ENCODE measurements around the gene PRDX1. TPM values are rescaled to one million over a fixed set of nuclear protein-coding genes. Genes with fewer than 3 reads are reported as not detected.

Gene PRDX1
- total RNA-seq (100 to 1,000 TPM in 3 of 5 donors, 10 to 100 TPM in 2; 59.3 to 156 (median 151) TPM), total RNA-seq (40.1 to 876 (median 94.5) reads per million in 29 experiments)
- 132 TPM for total RNA-seq (2013)

DNA sequence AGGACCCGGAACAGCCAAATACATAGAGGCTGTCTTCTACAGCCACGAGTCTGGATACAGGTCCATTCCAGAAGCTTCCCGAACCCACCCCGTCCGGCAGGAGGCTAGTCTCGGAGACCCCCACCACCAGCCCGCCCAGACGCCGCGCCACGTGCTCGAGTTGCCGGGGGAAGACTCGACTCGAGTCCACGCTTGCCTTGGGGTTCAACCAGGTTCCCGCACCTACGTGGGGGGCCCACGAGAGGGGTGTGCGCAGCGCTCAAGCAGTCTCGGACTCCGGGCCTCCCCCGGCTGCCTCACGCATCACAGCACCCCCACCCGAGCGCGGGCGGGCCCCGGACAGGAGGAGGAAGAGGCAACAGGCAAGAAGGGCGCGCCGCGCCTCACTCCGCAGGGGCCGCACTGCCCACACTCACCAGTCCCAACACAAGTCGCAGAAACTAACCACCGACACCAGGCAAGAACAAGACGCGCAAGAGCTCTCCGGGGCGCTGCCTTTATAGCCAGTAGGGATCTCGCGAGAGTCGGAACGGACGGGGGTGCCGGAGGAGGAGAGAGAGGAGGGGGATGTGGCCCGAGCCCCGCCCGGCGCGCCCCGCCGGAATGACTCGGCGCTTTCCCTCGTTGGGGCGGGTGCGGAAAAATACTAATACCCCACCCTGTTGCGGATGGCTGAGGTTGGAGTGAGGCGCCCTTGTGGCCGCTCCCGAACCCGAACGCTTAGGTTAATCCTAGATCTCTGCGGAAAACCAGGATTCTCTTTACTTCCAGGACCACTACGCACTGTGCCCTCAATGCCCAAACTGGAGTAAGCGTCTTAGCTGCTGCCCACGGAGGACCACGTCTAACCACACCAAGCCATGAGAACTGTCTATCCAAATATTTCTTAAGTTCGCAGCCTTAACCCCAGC lies at the start of gene PRDX1:
PRDX1 (minus strand) TSS at position 472 of the 911 bp plus-strand sequence. CDS start 2,841 bp downstream, outside the sequence.
- CTCF ChIA-PET, result interaction anchor here in 1 of 2 donors (0.6 to 2.0 kb wide), 7 partner anchors 9 to 218 kb away, joined by 3 to 11 read pairs (median 3); partner anchors contain the start of gene AKR1A1
- Mint-ChIP-seq H3K9me3 (no peaks in the 10 kb centered on the region), H3K27me3 (no peaks in the 10 kb centered on the region), H3K27ac (peak within 1 kb of the TSS; percentile 94 to 95), H3K4me3 (peak within 1 kb of the TSS; percentile 91 to 97 (median 96)), H3K4me1 (peaks cover 25 to 40% (median 36%) of the 10 kb centered on the region in 3 donors), H3K36me3 (peaks cover 4% of the 10 kb centered on the region)
- Histone ChIP-seq H3K36me3 (ENCODE audit: control insufficient read depth in 2 of 2, extremely low read depth in 1 of 2, insufficient read depth in 1 of 2, low read length in 1 of 2) (peaks cover 0 to 11% of the 10 kb centered on the region in 2 donors), H3K9me3 (no peaks in the 10 kb centered on the region), H3K4me1 (ENCODE audit: control insufficient read depth in 1 of 2, extremely low read depth in 1 of 2, insufficient read depth in 2 of 2, low read length in 2 of 2) (peaks cover 0 to 34% of the 10 kb centered on the region in 2 experiments), H3K27me3 (replicated peaks in 1 of 2; ENCODE audit: control insufficient read depth in 2 of 2, extremely low read depth in 1 of 2, insufficient read depth in 2 of 2, low read length in 1 of 2) (peaks cover 0 to 4% of the 10 kb centered on the region in 2 experiments), H3K27ac (ENCODE audit: low read length) (peak within 1 kb of the TSS; percentile 68), H3K4me3 (ENCODE audit: control insufficient read depth in 1 of 2, extremely low read depth in 1 of 2, low read length in 1 of 2) (peak within 1 kb of the TSS; percentile 82 to 100)
- ATAC-seq (replicated peaks in 1 of 4), result peak; percentile 88 to 93 (median 90)
- peak; percentile 86 to 96 (median 92) for DNase-seq
- POLR2A ChIA-PET, result interaction anchor here (0.5 to 1.4 kb wide), 15 partner anchors 11 to 722 kb away, joined by 3 to 9 read pairs (median 3); partner anchors contain the start of genes CCDC163 (in 1 of the 2), MMACHC (in 1 of the 2), MUTYH (in 1 of the 2) and TOE1 (in 1 of the 2)
- 0% methylated on average over 37 of the region's 72 CpGs for WGBS (ENCODE audit: insufficient coverage)

DNA sequence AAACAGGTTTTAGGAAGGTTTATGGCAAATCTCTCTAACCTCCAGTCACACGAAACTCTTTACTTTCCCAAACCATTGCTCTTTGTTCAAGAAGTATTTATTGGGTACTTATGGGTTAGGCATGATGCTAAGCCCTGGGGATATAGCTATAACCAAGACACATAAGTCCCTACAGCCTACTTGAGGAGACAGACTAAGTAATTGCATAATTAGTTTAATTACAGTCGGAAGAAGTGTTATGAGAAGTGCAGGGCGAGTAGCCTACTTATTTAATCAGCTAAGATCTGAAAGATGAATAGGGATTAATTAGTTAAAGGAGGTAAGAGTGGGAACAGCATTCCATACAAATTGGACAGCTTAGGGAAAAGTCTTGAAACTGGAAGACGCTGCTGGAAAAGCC lies 48.9 kb upstream of the PRDX1 start:
- ATAC-seq (replicated peaks in 1 of 4), result no peak
- no peak for DNase-seq
- POLR2A ChIA-PET, result interaction anchor here in 1 of 2 donors (0.5 kb wide), 1 partner anchor 58 kb away, joined by 16 read pairs; no protein-coding TSS in a partner anchor
- Mint-ChIP-seq H3K4me3 (no peak overlapping the region), H3K36me3 (peaks cover 16% of the 10 kb centered on the region), H3K9me3 (no peaks in the 10 kb centered on the region), H3K4me1 (no peaks in the 10 kb centered on the region), H3K27me3 (no peaks in the 10 kb centered on the region), H3K27ac (peak overlapping the region in 1 of 2 donors; percentile 39)
- WGBS (ENCODE audit: insufficient coverage), result 97% methylated on average over 3 of the region's 4 CpGs
- Histone ChIP-seq H3K36me3 (ENCODE audit: control insufficient read depth in 2 of 2, extremely low read depth in 1 of 2, insufficient read depth in 1 of 2, low read length in 1 of 2) (peaks cover 5 to 28% of the 10 kb centered on the region in 2 donors), H3K4me3 (ENCODE audit: control insufficient read depth in 1 of 2, extremely low read depth in 1 of 2, low read length in 1 of 2) (no peak overlapping the region), H3K27me3 (replicated peaks in 1 of 2; ENCODE audit: control insufficient read depth in 2 of 2, extremely low read depth in 1 of 2, insufficient read depth in 2 of 2, low read length in 1 of 2) (no peaks in the 10 kb centered on the region), H3K9me3 (no peaks in the 10 kb centered on the region), H3K27ac (ENCODE audit: low read length) (no peak overlapping the region), H3K4me1 (ENCODE audit: control insufficient read depth in 1 of 2, extremely low read depth in 1 of 2, insufficient read depth in 2 of 2, low read length in 2 of 2) (no peaks in the 10 kb centered on the region)
- CTCF ChIA-PET, result interaction anchor here (1.0 to 3.4 kb wide), 4 partner anchors 12 to 78 kb away, joined by 3 to 25 read pairs (median 4); no protein-coding TSS in a partner anchor

DNA sequence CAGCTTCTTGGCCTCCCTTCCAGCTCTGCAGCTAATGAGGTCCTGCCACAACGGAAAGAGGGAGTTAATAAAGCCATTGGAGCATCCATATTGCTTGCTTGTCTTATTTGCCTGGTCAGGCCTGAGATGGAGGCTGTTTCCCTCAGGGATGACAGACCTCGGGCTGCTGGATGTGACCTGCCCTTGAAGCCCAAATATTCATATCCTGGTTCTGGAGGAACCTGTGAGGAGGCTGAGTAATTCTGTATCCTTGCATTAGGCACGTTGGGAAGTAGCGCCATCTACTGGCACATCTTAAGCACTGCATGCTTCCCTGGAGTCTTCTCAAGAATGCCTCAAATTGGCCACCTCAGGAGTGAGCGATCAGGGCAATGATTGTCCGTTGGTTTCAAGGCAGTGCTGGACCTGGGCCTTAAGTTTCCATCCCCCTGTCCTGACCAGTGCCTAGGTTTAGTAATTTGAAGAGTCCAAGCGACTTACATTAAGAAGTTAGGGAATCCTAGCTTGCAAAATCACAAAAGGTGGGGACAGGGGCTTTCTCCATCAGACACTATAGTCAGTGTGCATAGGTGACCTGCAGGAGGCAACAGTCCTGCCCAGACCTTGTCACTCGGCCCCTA lies 48.4 kb upstream of the PRDX1 start:
- 7% methylated on average over 5 of the region's 8 CpGs for WGBS (ENCODE audit: insufficient coverage)
- Mint-ChIP-seq H3K4me1 (no peaks in the 10 kb centered on the region), H3K36me3 (peaks cover 16% of the 10 kb centered on the region), H3K27me3 (no peaks in the 10 kb centered on the region), H3K4me3 (no peak overlapping the region), H3K27ac (no peak overlapping the region), H3K9me3 (no peaks in the 10 kb centered on the region)
- DNase-seq (peak; percentile 32 to 86 (median 60)), ATAC-seq (replicated peaks in 1 of 4) (peak; percentile 87 to 91 (median 90))
- CTCF ChIA-PET, result interaction anchor here (0.6 to 3.4 kb wide), 10 partner anchors 13 to 266 kb away, joined by 3 to 25 read pairs (median 4); no protein-coding TSS in a partner anchor
- Histone ChIP-seq H3K27ac (ENCODE audit: low read length) (no peak overlapping the region), H3K36me3 (ENCODE audit: control insufficient read depth in 2 of 2, extremely low read depth in 1 of 2, insufficient read depth in 1 of 2, low read length in 1 of 2) (peaks cover 5 to 28% of the 10 kb centered on the region in 2 donors), H3K27me3 (replicated peaks in 1 of 2; ENCODE audit: control insufficient read depth in 2 of 2, extremely low read depth in 1 of 2, insufficient read depth in 2 of 2, low read length in 1 of 2) (no peaks in the 10 kb centered on the region), H3K4me3 (ENCODE audit: control insufficient read depth in 1 of 2, extremely low read depth in 1 of 2, low read length in 1 of 2) (no peak overlapping the region), H3K9me3 (no peaks in the 10 kb centered on the region), H3K4me1 (ENCODE audit: control insufficient read depth in 1 of 2, extremely low read depth in 1 of 2, insufficient read depth in 2 of 2, low read length in 2 of 2) (no peaks in the 10 kb centered on the region)
- POLR2A ChIA-PET, result no interaction called here

DNA sequence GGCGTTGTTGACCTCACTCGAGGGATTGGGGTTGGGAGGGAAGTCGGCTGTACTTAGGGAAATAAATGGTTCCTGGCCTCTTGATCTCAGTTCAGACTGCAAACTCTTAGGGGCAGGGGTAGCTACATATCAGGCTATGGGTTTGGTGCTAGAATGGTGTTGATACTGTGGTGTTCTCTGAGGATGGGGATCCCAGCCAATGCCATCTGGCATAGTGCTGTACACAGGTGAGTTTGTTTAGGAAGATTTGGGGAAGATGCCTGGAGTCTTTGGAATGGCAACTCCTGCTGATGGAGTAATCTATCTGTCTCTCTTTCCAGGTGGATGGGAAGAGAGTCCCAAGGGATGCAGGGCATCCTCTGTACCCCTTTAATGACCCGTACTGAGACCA lies 47.9 kb upstream of the PRDX1 start:
- POLR2A ChIA-PET, result no interaction called here
- H3K4me3 ChIP-seq (ENCODE audit: control insufficient read depth in 1 of 2, extremely low read depth in 1 of 2, low read length in 1 of 2), result no peak overlapping the region
- Mint-ChIP-seq H3K36me3 (peaks cover 17% of the 10 kb centered on the region), H3K9me3 (no peaks in the 10 kb centered on the region), H3K4me3 (no peak overlapping the region), H3K27me3 (no peaks in the 10 kb centered on the region), H3K27ac (no peak overlapping the region), H3K4me1 (no peaks in the 10 kb centered on the region)
- H3K27me3 ChIP-seq (replicated peaks in 1 of 2; ENCODE audit: control insufficient read depth in 2 of 2, extremely low read depth in 1 of 2, insufficient read depth in 2 of 2, low read length in 1 of 2), result no peaks in the 10 kb centered on the region
- no peaks in the 10 kb centered on the region for H3K4me1 ChIP-seq (ENCODE audit: control insufficient read depth in 1 of 2, extremely low read depth in 1 of 2, insufficient read depth in 2 of 2, low read length in 2 of 2)
- H3K27ac ChIP-seq (ENCODE audit: low read length), result no peak overlapping the region
- CTCF ChIA-PET, result interaction anchor here (0.6 to 3.4 kb wide), 14 partner anchors 9 to 266 kb away, joined by 3 to 25 read pairs (median 3); partner anchors contain the start of gene AKR1A1 (in 1 of the 2)
- ATAC-seq (replicated peaks in 1 of 4), result no peak
- H3K9me3 ChIP-seq, result no peaks in the 10 kb centered on the region
- H3K36me3 ChIP-seq (ENCODE audit: control insufficient read depth in 2 of 2, extremely low read depth in 1 of 2, insufficient read depth in 1 of 2, low read length in 1 of 2), result peaks cover 5 to 28% of the 10 kb centered on the region in 2 donors
- 91% methylated on average over 3 of the region's 4 CpGs for WGBS (ENCODE audit: insufficient coverage)
- no peak for DNase-seq

DNA sequence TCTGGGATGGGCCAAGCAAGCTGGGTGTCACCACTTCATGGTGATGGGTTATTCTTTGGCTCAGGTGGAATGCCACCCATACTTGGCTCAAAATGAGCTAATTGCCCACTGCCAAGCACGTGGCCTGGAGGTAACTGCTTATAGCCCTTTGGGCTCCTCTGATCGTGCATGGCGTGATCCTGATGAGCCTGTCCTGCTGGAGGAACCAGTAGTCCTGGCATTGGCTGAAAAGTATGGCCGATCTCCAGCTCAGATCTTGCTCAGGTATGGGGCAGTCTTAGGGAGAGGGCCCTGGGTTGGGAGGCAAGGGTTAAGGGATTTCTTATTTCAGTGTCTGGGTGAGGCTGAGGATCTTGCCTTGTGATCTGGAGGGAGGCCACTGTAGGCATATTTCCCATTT lies 46.7 kb upstream of the PRDX1 start:
- no peak for ATAC-seq (replicated peaks in 1 of 4)
- peaks cover 5 to 34% of the 10 kb centered on the region in 2 donors for H3K36me3 ChIP-seq (ENCODE audit: control insufficient read depth in 2 of 2, extremely low read depth in 1 of 2, insufficient read depth in 1 of 2, low read length in 1 of 2)
- Mint-ChIP-seq H3K27ac (no peak overlapping the region), H3K9me3 (no peaks in the 10 kb centered on the region), H3K27me3 (no peaks in the 10 kb centered on the region), H3K36me3 (peaks cover 25% of the 10 kb centered on the region), H3K4me3 (no peak overlapping the region), H3K4me1 (no peaks in the 10 kb centered on the region)
- no peak overlapping the region for H3K27ac ChIP-seq (ENCODE audit: low read length)
- no peaks in the 10 kb centered on the region for H3K9me3 ChIP-seq
- no peak overlapping the region for H3K4me3 ChIP-seq (ENCODE audit: control insufficient read depth in 1 of 2, extremely low read depth in 1 of 2, low read length in 1 of 2)
- H3K4me1 ChIP-seq (ENCODE audit: control insufficient read depth in 1 of 2, extremely low read depth in 1 of 2, insufficient read depth in 2 of 2, low read length in 2 of 2), result no peaks in the 10 kb centered on the region
- H3K27me3 ChIP-seq (replicated peaks in 1 of 2; ENCODE audit: control insufficient read depth in 2 of 2, extremely low read depth in 1 of 2, insufficient read depth in 2 of 2, low read length in 1 of 2), result no peaks in the 10 kb centered on the region
- DNase-seq, result no peak
- 95% methylated on average over 4 of the region's 4 CpGs for WGBS (ENCODE audit: insufficient coverage)
- CTCF ChIA-PET, result interaction anchor here (0.6 to 3.4 kb wide), 8 partner anchors 8 to 77 kb away, joined by 3 to 25 read pairs (median 4); no protein-coding TSS in a partner anchor
- POLR2A ChIA-PET, result no interaction called here

DNA sequence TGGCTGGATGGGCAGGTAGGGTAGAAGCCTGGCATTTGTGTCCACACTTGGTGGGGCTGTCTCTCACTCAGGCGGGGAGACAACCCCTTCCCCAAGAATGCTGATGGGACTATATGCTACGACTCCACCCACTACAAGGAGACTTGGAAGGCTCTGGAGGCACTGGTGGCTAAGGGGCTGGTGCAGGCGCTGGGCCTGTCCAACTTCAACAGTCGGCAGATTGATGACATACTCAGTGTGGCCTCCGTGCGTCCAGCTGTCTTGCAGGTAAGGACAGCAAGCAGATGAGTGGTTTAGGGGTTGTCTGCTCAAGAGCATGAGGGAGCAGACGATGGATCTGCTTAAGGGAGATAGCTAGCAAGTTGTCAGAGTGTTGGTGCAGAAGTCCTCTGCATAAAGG lies 46.2 kb upstream of the PRDX1 start:
- Histone ChIP-seq H3K27ac (ENCODE audit: low read length) (no peak overlapping the region), H3K36me3 (ENCODE audit: control insufficient read depth in 2 of 2, extremely low read depth in 1 of 2, insufficient read depth in 1 of 2, low read length in 1 of 2) (peaks cover 5 to 34% of the 10 kb centered on the region in 2 donors), H3K9me3 (no peaks in the 10 kb centered on the region), H3K27me3 (replicated peaks in 1 of 2; ENCODE audit: control insufficient read depth in 2 of 2, extremely low read depth in 1 of 2, insufficient read depth in 2 of 2, low read length in 1 of 2) (no peaks in the 10 kb centered on the region), H3K4me1 (ENCODE audit: control insufficient read depth in 1 of 2, extremely low read depth in 1 of 2, insufficient read depth in 2 of 2, low read length in 2 of 2) (no peaks in the 10 kb centered on the region), H3K4me3 (ENCODE audit: control insufficient read depth in 1 of 2, extremely low read depth in 1 of 2, low read length in 1 of 2) (no peak overlapping the region)
- Mint-ChIP-seq H3K4me3 (no peak overlapping the region), H3K9me3 (no peaks in the 10 kb centered on the region), H3K27ac (no peak overlapping the region), H3K27me3 (no peaks in the 10 kb centered on the region), H3K36me3 (peaks cover 25% of the 10 kb centered on the region), H3K4me1 (no peaks in the 10 kb centered on the region)
- no peak for ATAC-seq (replicated peaks in 1 of 4)
- POLR2A ChIA-PET, result no interaction called here
- 100% methylated on average over 5 of the region's 7 CpGs for WGBS (ENCODE audit: insufficient coverage)
- DNase-seq, result no peak
- CTCF ChIA-PET, result interaction anchor here (0.6 to 3.4 kb wide), 5 partner anchors 15 to 76 kb away, joined by 3 to 25 read pairs (median 5); no protein-coding TSS in a partner anchor

Data from T-cell (primary cell).